Neural cell (in vitro differentiated cells): Measurements from ENCODE around the gene SCGN.

Source experiments
- CTCF ChIP-seq: fragments of 450-650 bp; IDR thresholded peaks from 2 replicates; pipeline ENCODE4 v1.5.1; 2014; ENCODE audit warnings: antibody characterized with exemption, mild to moderate bottlenecking, moderate library complexity; ENCODE audit not compliant: poor library complexity, severe bottlenecking
- EP300 ChIP-seq: fragments of 450-650 bp; conservative IDR thresholded peaks from 2 replicates; pipeline ENCODE4 v1.6.1; 2014; ENCODE audit warnings: antibody characterized with exemption, mild to moderate bottlenecking, moderate library complexity; ENCODE audit not compliant: poor library complexity, severe bottlenecking
- POLR2AphosphoS5 ChIP-seq: IDR thresholded peaks from 2 replicates; pipeline ENCODE4 v1.6.1; 2012
- RAD21 ChIP-seq: fragments of 450-650 bp; conservative IDR thresholded peaks from 2 replicates; pipeline ENCODE4 v1.6.1; 2014; ENCODE audit warnings: antibody characterized with exemption, mild to moderate bottlenecking, moderate library complexity

- TF ChIP-seq CTCF: no peak
- TF ChIP-seq RAD21: no peak
- TF ChIP-seq EP300: no peak
- no peak for TF ChIP-seq POLR2AphosphoS5
Observed at GRCh38 chr6:25603251-25603650, 48.8 kb upstream of the SCGN start.
